ENCODE results near the gene PARD6B.

The PARD6B gene

GRCh38 chr20:50704514-50704913 lies 26.9 kb upstream of the PARD6B start:
- DNase-seq (ENCODE audit: low read depth): no peak
- in situ Hi-C loops (cut with HindIII; ENCODE audit: low sequenced_read_pairs): no loop called here
- no peak overlapping the region for H3K4me3 ChIP-seq (ENCODE audit: low read depth, low read length)
- no peak for TF ChIP-seq CTCF (IDR thresholded peaks at IDR 0.05; ENCODE audit: low read depth, low read length, missing control alignments)

- peak; percentile 49 for DNase-seq (ENCODE audit: low read depth)
- TF ChIP-seq CTCF (IDR thresholded peaks at IDR 0.05; ENCODE audit: low read depth, low read length, missing control alignments): no peak
- in situ Hi-C loops (cut with HindIII; ENCODE audit: low sequenced_read_pairs): no loop called here
- no peak overlapping the region for H3K4me3 ChIP-seq (ENCODE audit: low read depth, low read length)
Measured at GRCh38 chr20:50704971-50705370, 26.4 kb upstream of the PARD6B start.

GRCh38 chr20:50708845-50709635 lies 22.3 kb upstream of the PARD6B start:
- no peak for TF ChIP-seq CTCF (IDR thresholded peaks at IDR 0.05; ENCODE audit: low read depth, low read length, missing control alignments)
- in situ Hi-C loops (cut with HindIII; ENCODE audit: low sequenced_read_pairs): no loop called here
- H3K4me3 ChIP-seq (ENCODE audit: low read depth, low read length): no peak overlapping the region
- no peak for DNase-seq (ENCODE audit: low read depth)

GRCh38 chr20:50709636-50709973 lies 21.8 kb upstream of the PARD6B start:
- no peak for TF ChIP-seq CTCF (IDR thresholded peaks at IDR 0.05; ENCODE audit: low read depth, low read length, missing control alignments)
- no peak overlapping the region for H3K4me3 ChIP-seq (ENCODE audit: low read depth, low read length)
- DNase-seq (ENCODE audit: low read depth): no peak
- in situ Hi-C loops (cut with HindIII; ENCODE audit: low sequenced_read_pairs): no loop called here

- no peak for DNase-seq (ENCODE audit: low read depth)
- in situ Hi-C loops (cut with HindIII; ENCODE audit: low sequenced_read_pairs): loop anchor here (5.0 to 10.0 kb wide), 2 partner anchors 88 to 226 kb away; no protein-coding TSS in a partner anchor
- no peak for TF ChIP-seq CTCF (IDR thresholded peaks at IDR 0.05; ENCODE audit: low read depth, low read length, missing control alignments)
- no peak overlapping the region for H3K4me3 ChIP-seq (ENCODE audit: low read depth, low read length)
Measured at GRCh38 chr20:50710492-50711063, 20.8 kb upstream of the PARD6B start.

- in situ Hi-C loops (cut with HindIII; ENCODE audit: low sequenced_read_pairs): loop anchor here (5.0 to 10.0 kb wide), 2 partner anchors 89 to 226 kb away; no protein-coding TSS in a partner anchor
- DNase-seq (ENCODE audit: low read depth): no peak
- H3K4me3 ChIP-seq (ENCODE audit: low read depth, low read length): no peak overlapping the region
- TF ChIP-seq CTCF (IDR thresholded peaks at IDR 0.05; ENCODE audit: low read depth, low read length, missing control alignments): no peak
Measured at GRCh38 chr20:50711113-50711825, 20.1 kb upstream of the PARD6B start.

Data from astrocyte of the cerebellum (primary cell).